HG02870 (cell line): ENCODE results near the gene S100A11.
A peak's percentile ranks its signal among the peaks of the same experiment; 100 is the strongest.
"Not testable (repeated sequence)": the region's sequence is repeated elsewhere in the genome, so short reads cannot be mapped to it uniquely, and the experiment has no call there.

ENCODE experiments used
- ATAC-seq: cut with Tn5 transposase; IDR thresholded peaks from one replicate; pipeline ENCODE4 v1.9.1; 2021; ENCODE audit warnings: mild to moderate bottlenecking, moderate library complexity; ENCODE audit not compliant: unreplicated experiment

S100A11 gene

GRCh38 chr1:152036267-152037216, at the start of gene S100A11:
S100A11 (minus strand) TSS chr1:152037004; CDS start chr1:152036915, 89 bp downstream.
- ATAC-seq: peak; percentile 41

DNA sequence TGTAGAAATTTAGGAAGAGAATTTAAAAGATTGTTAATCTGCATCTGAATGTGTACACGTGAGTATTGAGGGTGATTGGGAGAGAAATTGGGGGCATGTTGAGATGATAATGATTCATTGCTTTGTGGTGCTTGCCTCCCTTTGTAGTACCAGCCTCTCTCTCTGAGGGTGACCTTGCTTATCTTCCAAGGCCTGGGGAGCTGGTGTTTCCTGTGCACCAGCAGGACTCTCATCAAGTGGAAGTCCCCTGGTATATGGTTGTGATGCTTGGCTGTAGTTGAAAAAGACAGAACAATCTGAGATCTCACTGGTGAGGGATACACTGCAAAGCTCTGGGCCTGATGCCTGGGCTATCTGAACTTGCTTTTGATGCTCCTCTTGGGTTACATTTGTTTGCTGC, 48.0 kb upstream of the S100A11 start:
- no peak for ATAC-seq

GRCh38 chr1:152081026-152081425, 44.2 kb upstream of the S100A11 start:
- ATAC-seq: not testable (repeated sequence)

- not testable (repeated sequence) for ATAC-seq
These were observed 43.7 kb upstream of the S100A11 start for GRCh38 chr1:152080494-152080893.

DNA sequence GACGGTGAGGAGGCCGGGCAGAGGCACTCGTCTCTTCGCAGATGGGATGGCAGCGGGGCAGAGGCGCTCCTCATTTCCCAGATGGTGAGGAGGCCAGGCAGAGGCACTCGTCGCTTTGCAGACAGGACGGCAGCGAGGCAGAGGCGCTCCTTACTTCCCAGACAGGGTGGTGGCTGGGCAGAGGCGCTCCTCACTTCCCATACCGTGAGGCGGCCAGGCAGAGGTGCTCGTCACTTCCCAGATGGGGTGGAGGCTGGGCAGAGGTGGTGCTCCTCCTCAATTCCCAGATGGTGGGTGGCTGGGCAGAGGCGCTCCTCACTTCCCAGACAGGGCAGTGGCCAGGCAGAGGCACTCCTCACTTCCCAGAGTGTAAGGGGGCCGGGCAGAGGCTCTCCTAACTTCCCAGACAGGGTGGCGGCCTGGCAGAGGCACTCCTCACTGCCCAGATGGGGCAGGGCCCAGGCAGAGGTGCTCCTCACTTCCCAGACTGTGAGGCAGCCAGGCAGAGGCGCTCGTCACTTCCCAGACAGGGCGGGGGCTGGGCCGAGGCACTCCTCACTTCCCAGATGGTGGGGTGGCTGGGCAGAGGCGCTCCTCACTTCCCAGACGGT, 42.1 kb upstream of the S100A11 start:
- ATAC-seq: no peak

DNA sequence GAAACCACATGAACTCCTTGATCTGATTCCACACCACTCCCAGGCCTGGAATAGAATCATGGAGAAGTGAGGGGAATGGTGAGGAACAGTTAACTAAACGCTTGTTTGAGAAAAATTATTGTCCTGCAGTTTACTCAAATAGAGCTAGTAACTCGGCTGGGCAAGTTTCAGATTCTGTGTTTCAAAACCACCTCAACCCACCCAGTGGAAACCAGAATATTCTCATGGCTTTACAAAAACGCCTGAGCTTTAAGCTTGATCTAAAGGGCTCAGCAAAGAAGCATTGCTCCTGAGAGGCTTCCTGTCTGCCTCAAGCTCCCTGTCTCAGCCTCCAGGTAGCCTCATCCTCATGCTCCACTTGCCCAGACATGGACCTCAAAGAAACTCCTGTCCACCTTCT, 35.5 kb upstream of the S100A11 start:
- no peak for ATAC-seq

GRCh38 chr1:152071123-152071522, 34.3 kb upstream of the S100A11 start:
- ATAC-seq: no peak

- ATAC-seq: no peak
These were observed 31.1 kb upstream of the S100A11 start for GRCh38 chr1:152067929-152068328.

- ATAC-seq: no peak
These were observed 30.3 kb upstream of the S100A11 start for GRCh38 chr1:152067150-152067549.

DNA sequence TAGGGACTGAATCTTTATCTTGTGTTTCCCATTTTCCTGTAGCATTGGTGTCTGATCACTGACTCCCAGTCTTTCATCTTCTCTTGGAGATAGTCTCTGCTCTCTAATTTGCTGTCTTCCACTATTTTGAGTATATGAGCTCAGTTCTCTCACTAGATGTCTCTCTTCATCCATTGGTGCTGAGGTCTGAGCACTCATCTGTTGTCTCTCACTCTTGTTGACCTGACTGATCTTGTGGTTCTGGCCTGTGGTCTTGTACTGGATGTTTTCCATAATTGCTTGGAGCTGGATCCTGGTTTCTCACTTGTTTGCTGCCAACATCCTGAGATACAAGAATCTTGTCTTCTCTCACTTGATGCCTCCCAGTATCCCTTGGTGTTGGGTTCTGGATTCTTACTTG, 25.1 kb upstream of the S100A11 start:
- no peak for ATAC-seq

DNA sequence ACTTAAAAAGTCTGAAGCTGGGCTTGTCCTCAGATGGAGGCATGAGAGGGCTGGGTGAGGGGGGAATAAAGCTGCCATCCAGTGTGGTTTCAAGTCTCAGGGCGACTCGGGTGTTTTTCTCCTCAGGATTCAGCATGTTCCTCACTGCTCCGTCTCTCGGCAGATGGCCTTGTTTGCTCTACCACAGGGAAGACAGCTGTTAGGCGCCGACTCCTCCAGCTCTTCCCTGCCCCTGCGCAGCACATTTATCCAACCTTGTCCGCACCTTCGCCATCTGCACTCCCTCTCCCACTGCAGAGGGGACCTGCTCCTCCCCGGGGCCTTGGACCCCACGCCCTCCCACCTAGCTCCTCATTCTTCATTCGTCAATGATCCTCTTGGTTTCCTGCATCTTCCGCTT, 16.6 kb upstream of the S100A11 start:
- no peak for ATAC-seq

DNA sequence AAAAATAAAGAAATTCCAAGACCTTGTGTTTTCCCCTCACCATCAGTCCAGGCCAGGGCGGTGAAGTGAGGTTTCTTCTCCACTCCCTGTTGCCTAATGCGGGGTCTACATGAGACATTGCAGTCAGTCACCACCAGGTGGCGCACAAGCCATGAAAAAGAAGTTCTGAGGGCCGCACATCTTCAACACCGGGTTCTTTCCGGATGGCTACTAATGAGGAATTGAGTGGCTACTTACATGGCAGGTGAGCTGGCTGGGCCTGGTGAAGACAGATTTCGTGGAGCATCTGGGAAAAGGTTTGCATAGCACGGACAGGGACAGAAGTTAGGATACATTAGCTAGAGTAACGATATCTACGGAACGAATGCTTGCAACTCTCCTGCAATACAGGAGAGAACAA, 15.8 kb upstream of the S100A11 start:
- ATAC-seq: no peak

GRCh38 chr1:152050886-152051675, 14.3 kb upstream of the S100A11 start:
- no peak for ATAC-seq

DNA sequence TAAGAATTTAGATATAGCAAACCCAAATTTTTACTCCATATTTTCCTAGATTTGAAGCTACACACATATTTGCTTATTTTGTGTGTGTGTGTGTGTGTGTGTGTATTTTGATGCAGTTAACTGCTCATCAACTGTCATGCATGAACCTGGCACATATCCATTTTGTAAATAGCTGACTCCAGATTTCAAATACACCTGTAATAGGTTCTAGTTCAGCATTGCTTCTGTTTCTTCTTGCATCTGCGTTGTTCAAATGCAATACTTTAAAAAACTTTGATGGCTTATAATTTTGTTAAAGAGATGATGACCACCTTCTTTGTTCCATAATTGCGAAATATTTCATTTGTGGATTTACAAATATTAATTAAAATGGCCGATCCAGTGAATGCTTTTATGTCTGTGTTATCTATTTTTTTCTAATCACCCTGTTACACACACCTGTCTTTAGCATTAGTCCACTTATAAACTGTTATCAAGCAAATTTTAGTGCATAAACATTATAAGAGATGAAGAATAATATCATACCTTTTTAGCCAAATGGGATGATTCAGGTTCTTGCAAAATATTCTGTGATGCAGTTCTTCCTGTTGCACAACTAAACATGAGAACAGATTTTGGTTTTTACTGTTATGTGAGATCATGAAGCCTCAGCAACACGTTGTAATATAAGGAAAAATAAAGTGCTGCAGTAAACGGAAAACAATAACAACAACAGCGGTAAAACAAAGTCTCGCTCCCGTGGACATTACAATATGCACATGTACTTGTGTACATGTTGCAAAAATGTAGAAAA, 12.7 kb upstream of the S100A11 start:
- no peak for ATAC-seq

- ATAC-seq: no peak
These were observed 11.7 kb upstream of the S100A11 start for GRCh38 chr1:152048416-152049009.

DNA sequence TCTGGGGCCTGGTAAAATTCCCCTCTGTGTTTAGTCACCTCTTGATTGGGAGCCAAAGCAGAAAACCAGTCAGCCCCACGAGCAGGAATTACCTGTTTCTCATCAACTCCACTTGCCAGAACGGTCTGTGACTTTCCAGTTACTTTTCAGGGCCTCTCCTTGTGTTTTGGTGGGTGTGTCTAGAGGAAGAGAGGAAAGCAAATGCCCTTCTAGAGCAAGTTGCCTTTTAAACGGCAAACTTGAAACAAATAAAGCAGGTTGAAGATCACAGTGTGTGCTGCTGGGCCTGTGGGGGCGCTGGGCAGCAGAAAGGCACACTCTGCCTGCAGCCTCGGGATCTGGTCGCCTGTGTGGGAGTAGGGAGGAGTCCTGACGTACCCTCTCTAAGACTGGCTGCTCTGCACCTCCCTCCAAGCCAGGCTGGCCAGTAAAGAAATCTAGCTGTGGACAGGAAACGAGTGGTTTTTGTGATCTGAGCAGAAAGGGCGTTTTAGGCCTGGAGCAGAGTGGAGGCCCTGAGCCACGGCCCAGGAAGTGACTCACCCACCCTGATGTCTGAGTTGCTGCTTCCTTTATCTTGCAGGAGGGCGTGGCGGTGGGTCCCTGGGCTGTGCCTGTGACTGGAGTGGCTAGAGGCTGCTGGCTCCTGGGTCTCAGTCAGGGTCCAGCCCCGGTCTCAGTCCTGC, 11.1 kb upstream of the S100A11 start:
- peak; percentile 97 for ATAC-seq

DNA sequence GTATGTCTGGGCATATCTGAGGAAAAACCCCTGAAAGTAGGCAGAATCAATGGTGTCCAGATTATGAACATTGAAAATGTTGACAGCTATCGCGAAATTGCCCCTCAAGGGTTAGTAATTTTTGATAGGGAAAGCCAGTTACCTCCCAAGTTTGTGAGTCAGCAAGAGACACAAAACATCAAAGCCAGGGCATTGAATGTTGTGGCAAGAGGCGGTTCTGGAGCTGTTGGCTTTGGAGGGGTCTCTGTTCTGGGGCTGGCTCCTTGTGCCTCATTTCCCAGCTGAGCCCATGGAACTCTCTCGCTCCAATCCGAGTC, 10.6 kb upstream of the S100A11 start:
- no peak for ATAC-seq

DNA sequence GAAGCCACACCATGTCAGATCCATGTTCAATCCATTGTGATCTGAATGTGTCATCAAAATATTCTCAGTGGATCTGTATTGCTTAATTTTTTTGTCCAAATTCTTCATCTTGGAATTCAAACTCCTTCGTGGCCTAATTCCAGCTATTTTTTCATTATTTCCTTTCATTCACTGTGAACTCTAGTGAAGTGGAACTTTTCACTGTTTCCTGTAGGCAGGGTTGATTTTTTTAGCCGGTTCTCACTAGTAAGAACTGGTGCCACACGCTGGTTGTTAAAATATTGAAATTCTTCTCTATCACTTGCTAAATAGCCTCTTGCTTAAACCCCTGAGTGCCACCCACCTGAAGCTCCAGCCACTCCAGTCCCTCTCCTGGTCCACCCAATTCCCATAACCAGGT, 7.6 kb upstream of the S100A11 start:
- ATAC-seq: no peak

- ATAC-seq: no peak
These were observed 7.1 kb upstream of the S100A11 start for GRCh38 chr1:152043870-152044269.

- no peak for ATAC-seq
These were observed 5.2 kb upstream of the S100A11 start for GRCh38 chr1:152042030-152042429.
